Type B pancreatic cell (in vitro differentiated cells): Measurements from ENCODE around the gene NSD1. TPM values are rescaled to one million over a fixed set of nuclear protein-coding genes. Genes with fewer than 3 reads are reported as not detected.

Source experiments
- DNase-seq: peaks from one replicate; pipeline ENCODE4 v3.0.0; 2021; ENCODE audit warnings: mixed read lengths; ENCODE audit not compliant: unreplicated experiment; ENCODE audit errors: extremely low spot score
- H3K27ac Mint-ChIP-seq: 2 replicates; pipeline ENCODE4 v1.8.0; 2021; ENCODE audit warnings: mild to moderate bottlenecking, mixed read lengths
- H3K27me3 Mint-ChIP-seq: 2 replicates; pipeline ENCODE4 v1.8.0; 2021; ENCODE audit warnings: mixed read lengths
- H3K36me3 Mint-ChIP-seq: 2 replicates; pipeline ENCODE4 v1.8.0; 2021; ENCODE audit warnings: mixed read lengths
- H3K4me1 Mint-ChIP-seq: one replicate; pipeline ENCODE4 v1.8.0; 2021; ENCODE audit warnings: mixed read lengths; ENCODE audit not compliant: unreplicated experiment
- H3K4me3 Mint-ChIP-seq: 2 replicates; pipeline ENCODE4 v1.8.0; 2021; ENCODE audit warnings: mild to moderate bottlenecking, mixed read lengths
- H3K9me3 Mint-ChIP-seq: 2 replicates; pipeline ENCODE4 v1.8.0; 2021; ENCODE audit warnings: mixed read lengths
- total RNA-seq: library from RNA; stranded (reverse); gene quantifications from 2 replicates; pipeline ENCODE4 v1.2.1, GENCODE V29; 2021; ENCODE audit warnings: low replicate concordance
- TF ChIP-seq, protein P1 (sequence below): fragments of 200-600 bp; sonication (generic); conservative IDR thresholded peaks from 2 replicates; pipeline ENCODE4 v1.5.0; 2021; ENCODE audit warnings: antibody characterized with exemption, mild to moderate bottlenecking

Gene NSD1
- total RNA-seq, 1 donor from 2014 or later: 115 TPM

GRCh38 chr5:177111720-177112394, 21.7 kb upstream of the NSD1 start:
- no peaks in the 10 kb centered on the region for H3K36me3 Mint-ChIP-seq
- peaks cover 7% of the 10 kb centered on the region for H3K27me3 Mint-ChIP-seq
- H3K4me3 Mint-ChIP-seq: no peak overlapping the region
- peak; percentile 85 for DNase-seq
- TF ChIP-seq, protein P1, sequence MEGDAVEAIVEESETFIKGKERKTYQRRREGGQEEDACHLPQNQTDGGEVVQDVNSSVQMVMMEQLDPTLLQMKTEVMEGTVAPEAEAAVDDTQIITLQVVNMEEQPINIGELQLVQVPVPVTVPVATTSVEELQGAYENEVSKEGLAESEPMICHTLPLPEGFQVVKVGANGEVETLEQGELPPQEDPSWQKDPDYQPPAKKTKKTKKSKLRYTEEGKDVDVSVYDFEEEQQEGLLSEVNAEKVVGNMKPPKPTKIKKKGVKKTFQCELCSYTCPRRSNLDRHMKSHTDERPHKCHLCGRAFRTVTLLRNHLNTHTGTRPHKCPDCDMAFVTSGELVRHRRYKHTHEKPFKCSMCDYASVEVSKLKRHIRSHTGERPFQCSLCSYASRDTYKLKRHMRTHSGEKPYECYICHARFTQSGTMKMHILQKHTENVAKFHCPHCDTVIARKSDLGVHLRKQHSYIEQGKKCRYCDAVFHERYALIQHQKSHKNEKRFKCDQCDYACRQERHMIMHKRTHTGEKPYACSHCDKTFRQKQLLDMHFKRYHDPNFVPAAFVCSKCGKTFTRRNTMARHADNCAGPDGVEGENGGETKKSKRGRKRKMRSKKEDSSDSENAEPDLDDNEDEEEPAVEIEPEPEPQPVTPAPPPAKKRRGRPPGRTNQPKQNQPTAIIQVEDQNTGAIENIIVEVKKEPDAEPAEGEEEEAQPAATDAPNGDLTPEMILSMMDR: peak; percentile 95
- H3K9me3 Mint-ChIP-seq: no peaks in the 10 kb centered on the region
- H3K27ac Mint-ChIP-seq: no peak overlapping the region
- peaks cover 21% of the 10 kb centered on the region for H3K4me1 Mint-ChIP-seq

DNA sequence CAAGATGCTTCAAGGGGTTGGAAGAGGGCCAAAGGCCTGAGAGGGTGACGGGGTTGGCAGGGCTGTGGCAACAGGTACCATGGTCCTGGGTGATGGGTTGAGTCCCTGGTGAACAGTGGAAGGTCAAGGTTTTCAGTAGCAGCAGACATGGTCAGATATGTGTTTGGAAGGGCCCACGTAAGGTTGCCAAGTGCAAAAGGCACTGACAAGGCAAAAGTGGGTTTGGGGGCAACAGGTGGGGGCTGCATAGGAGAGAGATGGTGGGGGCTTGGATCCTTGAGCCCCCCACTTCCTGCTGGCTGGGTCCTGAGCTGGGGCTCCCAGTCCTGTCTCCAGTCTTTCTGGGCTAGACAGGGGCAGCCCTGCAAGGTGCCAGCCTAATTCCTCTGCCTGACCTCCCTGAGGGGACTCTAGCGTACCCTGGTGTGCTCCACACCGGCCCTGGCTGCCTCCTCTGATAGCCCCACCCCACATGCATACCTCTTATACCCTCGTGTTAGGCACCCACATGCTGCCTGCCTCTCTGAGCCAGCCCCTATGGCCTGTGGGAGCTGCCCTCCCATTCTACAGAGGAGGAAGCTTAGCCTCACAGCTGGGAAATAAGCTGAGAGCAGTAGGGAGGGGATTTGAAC, 20.9 kb upstream of the NSD1 start:
- no peaks in the 10 kb centered on the region for H3K36me3 Mint-ChIP-seq
- peaks cover 7% of the 10 kb centered on the region for H3K27me3 Mint-ChIP-seq

DNA sequence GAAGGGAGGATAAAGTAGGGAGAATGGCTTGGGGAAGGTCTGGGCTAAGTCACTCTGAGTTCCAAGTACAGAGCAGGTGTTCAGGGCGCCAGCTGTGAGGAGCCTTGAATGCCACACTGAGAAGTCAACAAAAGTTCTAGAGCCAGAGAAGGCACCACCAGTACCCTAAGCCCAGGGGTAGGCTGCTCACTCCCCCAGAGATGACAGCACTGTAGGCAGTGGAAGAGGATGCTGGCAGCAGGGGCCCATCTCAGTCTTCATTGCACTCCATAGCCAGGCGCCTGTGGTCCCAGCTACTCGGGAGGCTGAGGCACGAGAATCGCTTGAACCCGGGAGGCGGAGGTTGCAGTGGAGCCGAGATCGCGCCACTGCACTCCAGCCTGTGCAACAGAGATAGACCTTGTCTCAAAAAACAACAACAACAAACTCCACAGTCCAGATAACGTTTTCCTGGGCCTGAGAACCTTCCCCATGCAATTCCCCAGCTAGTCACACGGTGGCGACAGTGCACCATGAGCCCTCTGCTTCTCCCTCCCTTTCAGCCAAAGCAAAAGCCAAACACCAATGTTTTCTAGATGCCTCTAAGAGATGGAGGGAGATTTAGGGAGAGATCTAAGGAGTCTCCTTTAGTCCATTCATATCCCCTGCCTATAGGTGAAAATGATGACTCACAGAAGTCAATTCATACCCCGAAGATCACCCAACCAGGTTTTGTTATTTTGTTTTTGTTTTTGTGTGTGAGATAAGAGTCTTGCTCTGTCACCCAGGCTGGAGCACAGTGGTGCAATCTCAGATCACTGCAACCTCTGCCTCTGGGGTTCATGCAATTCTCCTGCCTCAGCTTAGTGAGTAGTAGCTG, 19.8 kb upstream of the NSD1 start:
- no peaks in the 10 kb centered on the region for H3K36me3 Mint-ChIP-seq
- H3K4me3 Mint-ChIP-seq: no peak overlapping the region

More for the DNA sequence above, 20.9 kb upstream of the NSD1 start:
- H3K4me3 Mint-ChIP-seq: no peak overlapping the region
- peaks cover 21% of the 10 kb centered on the region for H3K4me1 Mint-ChIP-seq
- no peak overlapping the region for H3K27ac Mint-ChIP-seq
- DNase-seq: no peak
- no peaks in the 10 kb centered on the region for H3K9me3 Mint-ChIP-seq
- TF ChIP-seq, protein P1: no peak

DNA sequence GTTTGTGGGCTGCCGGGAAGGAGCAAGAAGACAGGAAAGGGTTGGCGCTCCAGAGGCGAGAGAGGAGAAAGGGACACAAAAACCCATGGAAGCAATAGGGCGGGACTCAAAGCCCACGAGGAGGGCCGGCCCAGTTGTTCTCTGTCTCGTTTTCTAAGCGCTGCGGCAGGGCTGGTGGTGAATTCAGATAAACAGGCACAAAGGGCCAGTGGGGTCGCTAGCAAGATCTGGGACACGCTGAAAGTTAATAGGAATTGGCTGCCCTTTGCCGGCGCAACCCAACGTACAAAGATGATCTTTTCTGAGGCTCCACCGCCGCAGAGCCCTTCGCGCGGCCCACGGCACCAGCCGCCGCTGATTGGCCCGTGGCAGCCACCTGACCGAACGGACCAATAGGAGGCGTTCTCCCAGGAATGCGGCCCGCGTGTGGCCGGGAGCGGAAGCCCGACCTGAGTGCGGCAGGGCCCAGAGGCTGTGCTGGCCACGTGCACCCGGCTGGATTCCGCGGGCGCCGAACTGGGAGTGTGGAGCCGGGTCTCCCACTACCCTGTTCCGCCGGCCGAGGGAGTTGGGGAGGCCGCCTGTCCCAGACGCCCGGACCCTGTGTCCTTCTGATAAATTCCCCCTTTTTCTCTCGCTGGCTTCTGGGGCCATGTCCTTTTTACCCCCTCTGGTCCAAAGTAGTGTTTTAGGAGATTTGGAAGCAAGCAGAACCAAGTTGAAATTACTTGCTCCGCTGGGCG, 16.8 kb upstream of the NSD1 start:
- Mint-ChIP-seq H3K4me3 (no peak overlapping the region), H3K27ac (no peak overlapping the region), H3K9me3 (no peaks in the 10 kb centered on the region), H3K27me3 (peaks cover 4% of the 10 kb centered on the region), H3K36me3 (no peaks in the 10 kb centered on the region), H3K4me1 (peaks cover 6% of the 10 kb centered on the region)
- TF ChIP-seq, protein P1: no peak
- no peak for DNase-seq

More for the DNA sequence above, 19.8 kb upstream of the NSD1 start:
- TF ChIP-seq, protein P1: peak; percentile 98
- Mint-ChIP-seq H3K9me3 (no peaks in the 10 kb centered on the region), H3K27me3 (peaks cover 7% of the 10 kb centered on the region), H3K4me1 (peaks cover 21% of the 10 kb centered on the region), H3K27ac (no peak overlapping the region)
- DNase-seq: no peak

DNA sequence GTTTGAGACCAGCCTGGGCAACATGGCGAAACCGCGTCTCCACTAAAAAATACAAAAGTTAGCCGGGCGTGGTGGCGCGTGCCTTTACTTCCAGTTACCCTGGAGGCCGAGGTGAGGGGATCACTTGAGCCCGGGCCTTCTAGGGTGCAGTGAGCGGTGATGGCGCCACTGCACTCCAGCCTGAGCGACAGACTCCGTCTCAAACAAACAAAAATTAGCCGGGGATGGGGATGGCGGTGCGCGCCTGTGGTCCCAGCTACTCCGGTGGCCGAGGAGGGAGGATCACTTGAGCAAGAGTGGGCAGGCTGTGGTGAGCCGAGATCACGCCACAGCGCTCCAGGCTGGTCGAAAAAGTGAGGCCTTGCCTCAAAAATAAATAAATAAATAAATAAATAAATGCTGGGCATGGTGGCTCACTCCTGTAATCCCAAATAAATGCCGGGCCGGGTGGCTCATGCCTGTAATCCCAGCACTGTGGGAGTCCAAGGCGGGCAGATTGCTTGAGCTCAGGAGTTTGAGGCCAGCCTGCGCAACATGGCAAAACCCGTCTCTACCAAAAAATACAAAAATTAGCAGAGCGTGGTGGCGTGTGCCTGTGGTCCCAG, 16.0 kb upstream of the NSD1 start:
- Mint-ChIP-seq H3K4me3 (no peak overlapping the region), H3K4me1 (peaks cover 4% of the 10 kb centered on the region), H3K36me3 (no peaks in the 10 kb centered on the region), H3K9me3 (no peaks in the 10 kb centered on the region), H3K27me3 (peaks cover 4% of the 10 kb centered on the region), H3K27ac (no peak overlapping the region)
- TF ChIP-seq, protein P1: no peak
- DNase-seq: no peak
